K562 (cell line): ENCODE data around the gene SMURF1. TPM values are rescaled to one million over a fixed set of nuclear protein-coding genes. Genes with fewer than 3 reads are reported as not detected.

Experiments
- ADNP ChIP-seq: fragments of 200-800 bp; sonication (Bioruptor generic); IDR thresholded peaks from 2 replicates; pipeline ENCODE4 v1.6.1; 2016; ENCODE audit warnings: missing genetic modification characterization, missing compliant biosample characterization
- CHCHD3 ChIP-seq: fragments of 250-450 bp; sonication (Bioruptor Pico); IDR thresholded peaks from 2 replicates; pipeline ENCODE4 v2.1.2; 2022; ENCODE audit warnings: mild to moderate bottlenecking
- ELF4 ChIP-seq: fragments of 450-650 bp; formaldehyde crosslinking; IDR thresholded peaks from 2 replicates; pipeline ENCODE4 v1.4.0; 2022; ENCODE audit warnings: missing genetic modification characterization
- ELK1 ChIP-seq: sonication (generic); formaldehyde crosslinking; IDR thresholded peaks from 2 replicates; pipeline ENCODE4 v1.8.1; 2022; ENCODE audit warnings: missing genetic modification reagents
- MED1 ChIP-seq: sonication (generic); formaldehyde crosslinking; IDR thresholded peaks from 2 replicates; pipeline ENCODE4 v1.8.1; 2023; ENCODE audit warnings: missing genetic modification reagents, borderline replicate concordance
- OTX1 ChIP-seq: fragments of 450-650 bp; formaldehyde crosslinking; IDR thresholded peaks from 2 replicates; pipeline ENCODE4 v1.4.0; 2022; ENCODE audit warnings: mild to moderate bottlenecking
- PHTF2 ChIP-seq: fragments of 250-450 bp; sonication (Bioruptor Pico); IDR thresholded peaks from 2 replicates; pipeline ENCODE4 v1.5.0; 2021; ENCODE audit warnings: mild to moderate bottlenecking
- RBFOX2 ChIP-seq: fragments of 200-400 bp; formaldehyde crosslinking; IDR thresholded peaks from 2 replicates; pipeline ENCODE4 v1.6.1; 2017; ENCODE audit warnings: low read depth, mild to moderate bottlenecking, low read length, moderate library complexity
- SMC3 ChIP-seq: conservative IDR thresholded peaks from 2 replicates; pipeline ENCODE4 v1.6.1; 2011; ENCODE audit warnings: low read depth, low read length, improper control_type of control experiment; ENCODE audit not compliant: insufficient read depth
- SUPT5H ChIP-seq: fragments of 450-650 bp; IDR thresholded peaks from 2 replicates; pipeline ENCODE4 v1.6.1; 2016
- XRCC3 ChIP-seq: fragments of 450-650 bp; IDR thresholded peaks from 2 replicates; pipeline ENCODE4 v1.6.1; 2017; ENCODE audit warnings: mild to moderate bottlenecking, moderate library complexity
- ZC3H4 ChIP-seq: sonication (generic); formaldehyde crosslinking; IDR thresholded peaks from 2 replicates; pipeline ENCODE4 v1.9.0; 2021; ENCODE audit warnings: missing genetic modification reagents, borderline replicate concordance
- ZNF121 ChIP-seq: sonication (generic); formaldehyde crosslinking; conservative IDR thresholded peaks from 2 replicates; pipeline ENCODE4 v1.8.0; 2022; ENCODE audit warnings: missing genetic modification reagents
- ZNF324 ChIP-seq: fragments of 250-450 bp; sonication (Bioruptor Pico); IDR thresholded peaks from 2 replicates; pipeline ENCODE4 v1.4.0; 2020; ENCODE audit warnings: mild to moderate bottlenecking
- polyA plus RNA-seq, 8 experiments: library from polyadenylated mRNA; depleted of rRNA in 4 of 8; stranded (reverse) in 5 of 8; unstranded in 3 of 8; fragments of >200 nt; fragmentation: Nextera tagmentation in 2 of 8; fragmentation: Illumina TruSeq in 1 of 8; extraction: Ambion mirVana in 2 of 8; extraction: Trizol in 1 of 8; gene quantifications; 2 replicates each; pipeline versions ENCODE4 v1.2.1 to v1.2.3, GENCODE V29; 2011 to 2014; ENCODE audit warnings: inconsistent platforms in 1 of 8, missing spikeins in 1 of 8
- total RNA-seq, 7 experiments: library from RNA; depleted of rRNA in 6 of 7; stranded (reverse); fragments of >200 nt in 6 of 7; fragmentation: Illumina TruSeq in 2 of 7; extraction: Trizol in 2 of 7; gene quantifications; 2 replicates each; pipeline versions ENCODE4 v1.2.1 to v1.2.3, GENCODE V29; 2011 to 2021; ENCODE audit warnings: low replicate concordance in 1 of 7
- TF ChIP-seq, protein P1 (sequence below): fragments of 450-650 bp; IDR thresholded peaks from 2 replicates; pipeline ENCODE4 v1.6.1; 2018; ENCODE audit not compliant: partially characterized antibody
- TF ChIP-seq, protein P2 (sequence below): fragments of 250-450 bp; sonication (Bioruptor Pico); IDR thresholded peaks from 2 replicates; pipeline ENCODE4 v1.5.0; 2021

The SMURF1 gene
- total and polyA plus RNA-seq, 9 of the 15 experiments (the other 6 are each of a cell fraction or from before 2014, with no cell fraction given), result 1.0 to 20.1 (median 12.6) TPM

DNA sequence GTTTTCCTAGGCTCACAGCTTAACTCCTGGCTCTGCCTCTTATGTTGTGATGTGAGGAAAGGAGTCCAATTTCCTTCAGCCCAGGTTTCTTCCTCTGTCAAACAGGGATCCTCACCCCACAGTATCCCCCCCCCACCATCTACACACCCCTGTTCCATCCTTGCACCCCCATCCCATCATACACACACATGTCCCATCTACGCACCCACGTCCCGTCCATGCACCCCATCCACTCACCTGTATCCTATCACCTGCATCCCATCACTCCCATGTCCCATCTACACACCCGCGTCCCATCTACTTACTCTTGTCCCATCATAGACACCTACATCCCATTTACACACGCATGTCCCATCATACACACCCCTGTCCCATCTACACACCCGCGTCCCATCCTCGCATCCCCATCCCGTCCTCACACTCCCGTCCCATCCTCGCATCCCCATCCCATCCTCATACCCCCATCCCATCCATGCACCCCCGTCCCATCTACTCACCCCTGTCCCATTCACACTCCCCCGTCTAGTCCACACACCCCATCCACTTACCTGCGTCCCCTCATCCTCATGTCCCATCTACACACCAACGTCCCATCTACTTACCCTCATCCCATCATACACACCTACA, 148.3 kb downstream of the SMURF1 start (continued):
- TF ChIP-seq CHCHD3 (no peak), SMC3 (no peak), ELK1 (CRISPR knock-in tag) (no peak), XRCC3 (no peak), ZNF121 (CRISPR knock-in tag) (no peak), RBFOX2 (no peak), ADNP (tag) (no peak), OTX1 (CRISPR knock-in tag) (0 out of 2 replicates have a peak, but pooled peaks have one; percentile 7), MED1 (CRISPR knock-in tag) (no peak), ELF4 (CRISPR knock-in tag) (0 out of 2 replicates have a peak, but pooled peaks have one; percentile 47), SUPT5H (0 out of 2 replicates have a peak, but pooled peaks have one; percentile 14), PHTF2 (CRISPR knock-in tag) (no peak), ZNF324 (CRISPR knock-in tag) (no peak), ZC3H4 (no peak)
- TF ChIP-seq, protein P1, sequence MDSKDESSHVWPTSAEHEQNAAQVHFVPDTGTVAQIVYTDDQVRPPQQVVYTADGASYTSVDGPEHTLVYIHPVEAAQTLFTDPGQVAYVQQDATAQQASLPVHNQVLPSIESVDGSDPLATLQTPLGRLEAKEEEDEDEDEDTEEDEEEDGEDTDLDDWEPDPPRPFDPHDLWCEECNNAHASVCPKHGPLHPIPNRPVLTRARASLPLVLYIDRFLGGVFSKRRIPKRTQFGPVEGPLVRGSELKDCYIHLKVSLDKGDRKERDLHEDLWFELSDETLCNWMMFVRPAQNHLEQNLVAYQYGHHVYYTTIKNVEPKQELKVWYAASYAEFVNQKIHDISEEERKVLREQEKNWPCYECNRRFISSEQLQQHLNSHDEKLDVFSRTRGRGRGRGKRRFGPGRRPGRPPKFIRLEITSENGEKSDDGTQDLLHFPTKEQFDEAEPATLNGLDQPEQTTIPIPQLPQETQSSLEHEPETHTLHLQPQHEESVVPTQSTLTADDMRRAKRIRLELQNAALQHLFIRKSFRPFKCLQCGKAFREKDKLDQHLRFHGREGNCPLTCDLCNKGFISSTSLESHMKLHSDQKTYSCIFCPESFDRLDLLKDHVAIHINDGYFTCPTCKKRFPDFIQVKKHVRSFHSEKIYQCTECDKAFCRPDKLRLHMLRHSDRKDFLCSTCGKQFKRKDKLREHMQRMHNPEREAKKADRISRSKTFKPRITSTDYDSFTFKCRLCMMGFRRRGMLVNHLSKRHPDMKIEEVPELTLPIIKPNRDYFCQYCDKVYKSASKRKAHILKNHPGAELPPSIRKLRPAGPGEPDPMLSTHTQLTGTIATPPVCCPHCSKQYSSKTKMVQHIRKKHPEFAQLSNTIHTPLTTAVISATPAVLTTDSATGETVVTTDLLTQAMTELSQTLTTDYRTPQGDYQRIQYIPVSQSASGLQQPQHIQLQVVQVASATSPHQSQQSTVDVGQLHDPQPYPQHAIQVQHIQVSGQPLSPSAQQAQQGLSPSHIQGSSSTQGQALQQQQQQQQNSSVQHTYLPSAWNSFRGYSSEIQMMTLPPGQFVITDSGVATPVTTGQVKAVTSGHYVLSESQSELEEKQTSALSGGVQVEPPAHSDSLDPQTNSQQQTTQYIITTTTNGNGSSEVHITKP, result no peak
- TF ChIP-seq, protein P2, sequence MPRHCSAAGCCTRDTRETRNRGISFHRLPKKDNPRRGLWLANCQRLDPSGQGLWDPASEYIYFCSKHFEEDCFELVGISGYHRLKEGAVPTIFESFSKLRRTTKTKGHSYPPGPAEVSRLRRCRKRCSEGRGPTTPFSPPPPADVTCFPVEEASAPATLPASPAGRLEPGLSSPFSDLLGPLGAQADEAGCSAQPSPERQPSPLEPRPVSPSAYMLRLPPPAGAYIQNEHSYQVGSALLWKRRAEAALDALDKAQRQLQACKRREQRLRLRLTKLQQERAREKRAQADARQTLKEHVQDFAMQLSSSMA (CRISPR knock-in tag), result no peak
